ENCODE measurements around the gene SLC25A6. TPM values are rescaled to one million over a fixed set of nuclear protein-coding genes. Genes with fewer than 3 reads are reported as not detected.
"Not testable (repeated sequence)": the region's sequence is repeated elsewhere in the genome, so short reads cannot be mapped to it uniquely, and the experiment has no call there.

Gene SLC25A6
- total and polyA plus RNA-seq, 2 of the 13 experiments (the other 11 are each of a cell fraction or from before 2014, with no cell fraction given): 138 to 581 TPM

DNA sequence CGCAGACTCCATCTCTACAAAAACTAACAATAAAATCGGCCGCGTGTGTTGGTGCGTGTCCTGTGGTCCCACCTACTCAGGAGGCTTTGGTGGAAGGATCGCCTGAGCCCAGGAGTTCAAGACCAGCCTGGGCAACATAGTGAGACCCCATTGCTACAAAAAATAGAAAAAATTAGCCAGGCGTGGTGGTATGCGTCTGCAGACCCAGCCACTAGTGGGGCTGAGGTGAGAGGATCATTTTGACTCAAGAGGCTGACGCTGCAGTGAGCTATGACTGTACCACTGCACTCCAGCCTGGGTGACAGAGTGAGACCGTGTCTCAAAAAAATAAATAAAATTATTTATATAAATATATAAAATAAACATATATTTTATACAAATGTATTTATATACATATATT is 38.5 kb upstream of the SLC25A6 start:
- H3K4me3 ChIP-seq (replicated peaks in 1 of 3; ENCODE audit: insufficient read depth in 1 of 3, low read depth in 2 of 3, low read length in 3 of 3): no peak overlapping the region
- WGBS (ENCODE audit: low lambda C conversion rate): 98% methylated on average over 10 of the region's 10 CpGs
- H3K27me3 ChIP-seq (ENCODE audit: control insufficient read depth in 1 of 2, insufficient read depth in 2 of 2, low read length in 2 of 2): no peaks in the 10 kb centered on the region
- peak; percentile 37; the same call in 1 of the 2 replicates for TF ChIP-seq ZNF121 (CRISPR knock-in tag; IDR thresholded peaks at IDR 0.05)
- TF ChIP-seq, protein P1, sequence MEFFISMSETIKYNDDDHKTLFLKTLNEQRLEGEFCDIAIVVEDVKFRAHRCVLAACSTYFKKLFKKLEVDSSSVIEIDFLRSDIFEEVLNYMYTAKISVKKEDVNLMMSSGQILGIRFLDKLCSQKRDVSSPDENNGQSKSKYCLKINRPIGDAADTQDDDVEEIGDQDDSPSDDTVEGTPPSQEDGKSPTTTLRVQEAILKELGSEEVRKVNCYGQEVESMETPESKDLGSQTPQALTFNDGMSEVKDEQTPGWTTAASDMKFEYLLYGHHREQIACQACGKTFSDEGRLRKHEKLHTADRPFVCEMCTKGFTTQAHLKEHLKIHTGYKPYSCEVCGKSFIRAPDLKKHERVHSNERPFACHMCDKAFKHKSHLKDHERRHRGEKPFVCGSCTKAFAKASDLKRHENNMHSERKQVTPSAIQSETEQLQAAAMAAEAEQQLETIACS (CRISPR knock-in tag; IDR thresholded peaks at IDR 0.05): no peak
- ATAC-seq: no peak
- H3K36me3 ChIP-seq (replicated peaks in 1 of 2; ENCODE audit: control insufficient read depth in 1 of 2, insufficient read depth in 2 of 2, low read length in 2 of 2): peaks cover 0 to 3% of the 10 kb centered on the region in 2 experiments; a peak in 2 of 5 replicates
- no peak for DNase-seq (ENCODE audit: low spot score)
- POLR2A ChIA-PET: no interaction called here
- no peak overlapping the region for H3K27ac ChIP-seq (ENCODE audit: extremely low read length, insufficient read depth, low read length)
- no peak for FAIRE-seq
- CTCF ChIA-PET (ENCODE audit: low intra/inter-chr PET ratio, low total read pairs): no interaction called here
- in situ Hi-C loops (cut with HindIII; ENCODE audit: extremely low pct_ligation_motif_present, low pct_unique_long_range_greater_than_20kb) (no loop called here), intact Hi-C loops (cut with micrococcal nuclease; ENCODE audit: unreplicated experiment) (no loop called here)
- no peak overlapping the region for H3K9ac ChIP-seq (ENCODE audit: insufficient read depth, low read depth, low read length)
- no peak overlapping the region for H2AFZ ChIP-seq (ENCODE audit: low read length)
- no peaks in the 10 kb centered on the region for H3K9me3 ChIP-seq (ENCODE audit: low read length)
- no peaks in the 10 kb centered on the region for H4K20me1 ChIP-seq (ENCODE audit: insufficient read depth, low read length)
- H3K4me2 ChIP-seq (ENCODE audit: low read depth, low read length): no peak overlapping the region
- H3K4me1 ChIP-seq (ENCODE audit: insufficient read depth, low read length): no peaks in the 10 kb centered on the region
- BruUV-seq (replicated peaks): no TSS peak
- no peaks in the 10 kb centered on the region for H3K79me2 ChIP-seq (ENCODE audit: insufficient read depth, low read length)

DNA sequence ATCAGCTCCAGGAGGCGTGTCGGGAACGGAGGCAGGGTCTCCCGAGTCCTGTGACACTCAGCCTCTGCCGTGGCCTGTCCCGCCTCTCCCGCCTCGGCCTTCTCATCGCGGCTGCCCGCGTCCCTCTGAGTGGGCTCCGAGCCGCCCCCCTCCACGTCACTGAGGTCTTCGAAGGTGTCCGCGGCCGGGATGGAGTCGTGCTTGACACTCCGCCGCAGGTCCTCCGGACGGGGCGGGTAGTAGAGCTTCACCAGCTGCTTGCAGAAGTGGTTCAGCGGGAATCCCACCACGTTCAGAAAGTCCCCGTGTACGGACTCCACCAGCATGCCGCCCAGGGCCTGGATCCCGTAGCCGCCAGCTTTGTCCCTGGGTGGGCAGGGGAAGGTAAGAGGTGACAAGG is 35.8 kb upstream of the SLC25A6 start:
- Histone ChIP-seq H3K4me3 (replicated peaks in 1 of 3; ENCODE audit: insufficient read depth in 1 of 3, low read depth in 2 of 3, low read length in 3 of 3) (no peak overlapping the region), H3K4me1 (ENCODE audit: insufficient read depth, low read length) (no peaks in the 10 kb centered on the region), H3K79me2 (ENCODE audit: insufficient read depth, low read length) (no peaks in the 10 kb centered on the region), H3K27me3 (ENCODE audit: control insufficient read depth in 1 of 2, insufficient read depth in 2 of 2, low read length in 2 of 2) (no peaks in the 10 kb centered on the region), H3K4me2 (ENCODE audit: low read depth, low read length) (no peak overlapping the region), H3K36me3 (replicated peaks in 1 of 2; ENCODE audit: control insufficient read depth in 1 of 2, insufficient read depth in 2 of 2, low read length in 2 of 2) (0 out of 5 replicates have a peak, but pooled peaks cover 0 to 4% of the 10 kb centered on the region in 2 experiments), H2AFZ (ENCODE audit: low read length) (no peak overlapping the region), H3K27ac (ENCODE audit: extremely low read length, insufficient read depth, low read length) (no peak overlapping the region), H3K9ac (ENCODE audit: insufficient read depth, low read depth, low read length) (no peak overlapping the region), H3K9me3 (ENCODE audit: low read length) (peaks cover 8% of the 10 kb centered on the region; the same call in 1 of the 2 replicates), H4K20me1 (ENCODE audit: insufficient read depth, low read length) (no peaks in the 10 kb centered on the region)
- ChIA-PET POLR2A (no interaction called here), CTCF (ENCODE audit: low intra/inter-chr PET ratio, low total read pairs) (no interaction called here)
- WGBS (ENCODE audit: low lambda C conversion rate): 96% methylated on average over 29 of the region's 32 CpGs
- in situ Hi-C loops (cut with HindIII; ENCODE audit: extremely low pct_ligation_motif_present, low pct_unique_long_range_greater_than_20kb) (no loop called here), intact Hi-C loops (cut with micrococcal nuclease; ENCODE audit: unreplicated experiment) (no loop called here)
- no peak for FAIRE-seq
- TF ChIP-seq AGO2 (optimal IDR thresholded peaks at IDR 0.05; ENCODE audit: low read depth, low read length): peak; percentile 71
- no peak for TF ChIP-seq ZFP1 (CRISPR knock-in tag; IDR thresholded peaks at IDR 0.05)
- DNase-seq (ENCODE audit: low spot score): no peak
- no TSS peak for BruUV-seq (replicated peaks)
- no peak for ATAC-seq

DNA sequence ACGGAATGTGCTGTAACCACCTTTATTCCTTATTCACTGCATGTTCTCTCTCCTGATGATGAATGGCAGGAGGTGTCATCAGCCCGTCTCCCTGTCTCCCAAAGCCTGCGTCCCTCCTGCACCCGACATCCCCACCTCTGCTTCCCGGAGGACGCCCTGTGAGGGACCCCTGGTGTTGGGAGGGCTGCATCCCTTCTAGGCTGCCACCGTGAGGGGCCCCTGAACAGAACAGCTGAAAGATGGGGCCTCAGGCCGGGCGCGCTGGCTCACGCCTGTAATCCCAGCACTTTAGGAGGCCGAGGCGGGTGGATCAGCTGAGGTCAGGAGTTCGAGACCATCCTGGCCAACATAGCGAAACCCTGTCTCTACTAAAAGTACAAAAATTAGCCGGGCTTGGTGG is 34.4 kb upstream of the SLC25A6 start:
- CTCF ChIA-PET (ENCODE audit: low intra/inter-chr PET ratio, low total read pairs); H3K36me3 ChIP-seq (replicated peaks in 1 of 2; ENCODE audit: control insufficient read depth in 1 of 2, insufficient read depth in 2 of 2, low read length in 2 of 2); DNase-seq (ENCODE audit: low spot score); H3K27ac ChIP-seq (ENCODE audit: extremely low read length, insufficient read depth, low read length); intact Hi-C loops (cut with micrococcal nuclease; ENCODE audit: unreplicated experiment); H3K4me3 ChIP-seq (replicated peaks in 1 of 3; ENCODE audit: insufficient read depth in 1 of 3, low read depth in 2 of 3, low read length in 3 of 3); ATAC-seq; H4K20me1 ChIP-seq (ENCODE audit: insufficient read depth, low read length); H3K4me2 ChIP-seq (ENCODE audit: low read depth, low read length); FAIRE-seq; H2AFZ ChIP-seq (ENCODE audit: low read length); H3K27me3 ChIP-seq (ENCODE audit: control insufficient read depth in 1 of 2, insufficient read depth in 2 of 2, low read length in 2 of 2); in situ Hi-C loops (cut with HindIII; ENCODE audit: extremely low pct_ligation_motif_present, low pct_unique_long_range_greater_than_20kb); BruUV-seq (replicated peaks); H3K9ac ChIP-seq (ENCODE audit: insufficient read depth, low read depth, low read length); POLR2A ChIA-PET; H3K4me1 ChIP-seq (ENCODE audit: insufficient read depth, low read length); H3K79me2 ChIP-seq (ENCODE audit: insufficient read depth, low read length): not testable (repeated sequence)
- H3K9me3 ChIP-seq (ENCODE audit: low read length): peaks cover 16% of the 10 kb centered on the region; the same call in 1 of the 2 replicates
- 95% methylated on average over 15 of the region's 16 CpGs for WGBS (ENCODE audit: low lambda C conversion rate)
